Measurements from ENCODE around the gene PLAC8L1.

GRCh38 chr5:146118322-146118721 is 12.9 kb upstream of the PLAC8L1 start:
- TF ChIP-seq CTCF (conservative IDR thresholded peaks at IDR 0.05) (no peak), ZFX (IDR thresholded peaks at IDR 0.05) (no peak)

All from C4-2B (cell line).